Measurements from ENCODE around the gene CHST10. TPM values are rescaled to one million over a fixed set of nuclear protein-coding genes. Genes with fewer than 3 reads are reported as not detected.

The CHST10 gene
- total RNA-seq, 1 experiment from 2014 or later, result not detected

- H3K4me1 ChIP-seq (replicated peaks; ENCODE audit: insufficient read depth), result no peaks in the 10 kb centered on the region
- peaks cover 95% of the 10 kb centered on the region for H3K27me3 ChIP-seq (ENCODE audit: insufficient read depth, low read depth)
- no peak overlapping the region for H3K4me3 ChIP-seq
- ChIA-PET CTCF (no interaction called here), POLR2A (ENCODE audit: unreplicated experiment) (no interaction called here)
- no TSS peak for BruUV-seq (replicated peaks)
- DNase-seq, result peak in 1 of 2 experiments; percentile 1
- H3K9me3 ChIP-seq (ENCODE audit: insufficient read depth, low read depth), result no peaks in the 10 kb centered on the region
- no peaks in the 10 kb centered on the region for H4K20me1 ChIP-seq (ENCODE audit: insufficient read depth)
- H3K27ac ChIP-seq, result no peak overlapping the region
- H3F3A ChIP-seq (ENCODE audit: insufficient read depth, low read depth), result no peaks in the 10 kb centered on the region
- no peak overlapping the region for H2AFZ ChIP-seq
- no peak overlapping the region for H3K4me2 ChIP-seq
- no peak for TF ChIP-seq CTCF (conservative IDR thresholded peaks at IDR 0.05)
- TF ChIP-seq EZH2 (IDR thresholded peaks at IDR 0.05; ENCODE audit: low read depth), result no peak
- intact Hi-C loops (cut with micrococcal nuclease; ENCODE audit: unreplicated experiment), result no loop called here
- no peaks in the 10 kb centered on the region for H3K9me2 ChIP-seq (ENCODE audit: insufficient read depth)
- H3K36me3 ChIP-seq (ENCODE audit: low read depth), result no peaks in the 10 kb centered on the region
- H3K79me2 ChIP-seq (ENCODE audit: low read depth), result no peaks in the 10 kb centered on the region
Measured at GRCh38 chr2:100383306-100383705, 34.2 kb downstream of the CHST10 start.

- H3K79me2 ChIP-seq (ENCODE audit: low read depth), result no peaks in the 10 kb centered on the region
- no TSS peak for BruUV-seq (replicated peaks)
- ChIA-PET POLR2A (ENCODE audit: unreplicated experiment) (no interaction called here), CTCF (interaction anchor here (0.5 to 0.9 kb wide), 2 partner anchors 119 to 822 kb away, joined by 4 to 5 read pairs; no protein-coding TSS in a partner anchor)
- peak; percentile 35 to 40 for DNase-seq
- H3K27me3 ChIP-seq (ENCODE audit: insufficient read depth, low read depth), result peaks cover 88% of the 10 kb centered on the region
- no peak overlapping the region for H3K4me2 ChIP-seq
- no peaks in the 10 kb centered on the region for H4K20me1 ChIP-seq (ENCODE audit: insufficient read depth)
- H3K36me3 ChIP-seq (ENCODE audit: low read depth), result no peaks in the 10 kb centered on the region
- no peaks in the 10 kb centered on the region for H3K4me1 ChIP-seq (replicated peaks; ENCODE audit: insufficient read depth)
- TF ChIP-seq EZH2 (IDR thresholded peaks at IDR 0.05; ENCODE audit: low read depth), result no peak
- peak; percentile 90 for TF ChIP-seq CTCF (conservative IDR thresholded peaks at IDR 0.05)
- H3K9me2 ChIP-seq (ENCODE audit: insufficient read depth), result no peaks in the 10 kb centered on the region
- no peaks in the 10 kb centered on the region for H3K9me3 ChIP-seq (ENCODE audit: insufficient read depth, low read depth)
- no peak overlapping the region for H3K27ac ChIP-seq
- intact Hi-C loops (cut with micrococcal nuclease; ENCODE audit: unreplicated experiment), result loop anchor here (1.0 kb wide), 1 partner anchor 118 kb away; no protein-coding TSS in a partner anchor
- no peaks in the 10 kb centered on the region for H3F3A ChIP-seq (ENCODE audit: insufficient read depth, low read depth)
- H2AFZ ChIP-seq, result no peak overlapping the region
- H3K4me3 ChIP-seq, result no peak overlapping the region
Measured at GRCh38 chr2:100381240-100381639, 36.2 kb downstream of the CHST10 start.

- peaks cover 83% of the 10 kb centered on the region for H3K27me3 ChIP-seq (ENCODE audit: insufficient read depth, low read depth)
- DNase-seq, result peak in 1 of 2 experiments; percentile 21
- H3K4me2 ChIP-seq, result no peak overlapping the region
- no peaks in the 10 kb centered on the region for H3K36me3 ChIP-seq (ENCODE audit: low read depth)
- no peaks in the 10 kb centered on the region for H3F3A ChIP-seq (ENCODE audit: insufficient read depth, low read depth)
- ChIA-PET CTCF (interaction anchor here (0.9 kb wide), 1 partner anchor 118 kb away, joined by 4 read pairs; no protein-coding TSS in a partner anchor), POLR2A (ENCODE audit: unreplicated experiment) (no interaction called here)
- no peak overlapping the region for H3K4me3 ChIP-seq
- H4K20me1 ChIP-seq (ENCODE audit: insufficient read depth), result no peaks in the 10 kb centered on the region; the same call in 1 of the 2 replicates
- no peak for TF ChIP-seq EZH2 (IDR thresholded peaks at IDR 0.05; ENCODE audit: low read depth)
- TF ChIP-seq CTCF (conservative IDR thresholded peaks at IDR 0.05), result no peak
- no TSS peak for BruUV-seq (replicated peaks)
- H3K79me2 ChIP-seq (ENCODE audit: low read depth), result no peaks in the 10 kb centered on the region
- no peaks in the 10 kb centered on the region for H3K4me1 ChIP-seq (replicated peaks; ENCODE audit: insufficient read depth)
- no peaks in the 10 kb centered on the region for H3K9me3 ChIP-seq (ENCODE audit: insufficient read depth, low read depth)
- intact Hi-C loops (cut with micrococcal nuclease; ENCODE audit: unreplicated experiment), result loop anchor here (1.0 kb wide), 1 partner anchor 117 kb away; no protein-coding TSS in a partner anchor
- H3K27ac ChIP-seq, result no peak overlapping the region
- H2AFZ ChIP-seq, result no peak overlapping the region
- H3K9me2 ChIP-seq (ENCODE audit: insufficient read depth), result no peaks in the 10 kb centered on the region
Measured at GRCh38 chr2:100380681-100381080, 36.8 kb downstream of the CHST10 start.
